ENCODE measurements around the gene TMEM126A.

The TMEM126A gene

GRCh38 chr11:85664615-85665481, 17.1 kb downstream of the TMEM126A start, which contains the start of gene CREBZF:
CREBZF (minus strand) TSS chr11:85665129; CDS start chr11:85664875, 254 bp downstream.
- TF ChIP-seq CTCF (IDR thresholded peaks at IDR 0.05) = no peak

- TF ChIP-seq CTCF (IDR thresholded peaks at IDR 0.05) = no peak
These were observed 18.0 kb downstream of the TMEM126A start for GRCh38 chr11:85665733-85666132.

GRCh38 chr11:85666687-85667086, 18.9 kb downstream of the TMEM126A start:
- no peak for TF ChIP-seq CTCF (IDR thresholded peaks at IDR 0.05)

DNA sequence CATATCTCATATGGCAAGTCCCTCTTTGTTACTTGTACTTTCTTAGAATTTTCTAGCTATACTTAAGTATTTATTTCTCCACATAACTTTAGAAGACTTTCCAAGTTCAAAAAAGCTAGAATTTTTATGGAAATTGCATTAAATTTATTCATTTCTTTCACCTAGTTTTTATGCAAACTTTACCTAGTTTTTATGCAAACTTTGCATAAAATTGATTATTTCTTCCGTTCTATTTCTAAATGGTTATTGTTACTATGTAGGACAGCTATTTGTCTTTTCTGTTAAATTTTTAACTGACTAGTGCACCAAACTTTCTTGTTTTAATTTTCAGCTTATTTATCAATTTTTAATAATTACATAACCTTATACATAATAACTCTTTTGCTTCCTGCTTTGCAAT, 20.4 kb downstream of the TMEM126A start:
- TF ChIP-seq CTCF (IDR thresholded peaks at IDR 0.05) = no peak

- TF ChIP-seq CTCF (IDR thresholded peaks at IDR 0.05) = no peak
These were observed 24.5 kb downstream of the TMEM126A start for GRCh38 chr11:85672105-85672902.

DNA sequence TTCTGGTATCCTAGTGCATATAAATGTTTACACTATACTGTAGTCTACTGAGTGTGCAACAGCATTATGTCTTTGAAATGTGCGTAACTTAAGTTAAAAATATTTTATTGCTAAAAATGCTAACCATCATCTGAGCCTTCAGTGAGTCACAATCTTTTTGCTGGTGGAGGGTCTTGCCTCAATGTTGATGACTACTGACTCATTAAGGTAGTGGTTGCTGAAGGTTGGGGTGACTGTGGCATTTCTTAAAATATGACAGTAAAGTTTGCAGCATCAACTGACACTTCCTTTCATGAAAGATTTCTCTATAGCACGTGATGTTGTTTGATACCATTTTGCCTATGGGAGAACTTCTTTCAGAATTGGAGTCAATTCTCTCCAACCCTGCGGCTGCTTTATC, 25.6 kb downstream of the TMEM126A start:
- TF ChIP-seq CTCF (IDR thresholded peaks at IDR 0.05) = no peak

GRCh38 chr11:85679576-85679975, 31.8 kb downstream of the TMEM126A start:
- TF ChIP-seq CTCF (IDR thresholded peaks at IDR 0.05) = no peak
